ENCODE data around the gene PCDH9.
"Not testable (repeated sequence)": the region's sequence is repeated elsewhere in the genome, so short reads cannot be mapped to it uniquely, and the experiment has no call there.

PCDH9 gene

GRCh38 chr13:66896933-66897332 lies 333.2 kb downstream of the PCDH9 start:
- DNase-seq = no peak

GRCh38 chr13:66895780-66896179 lies 334.4 kb downstream of the PCDH9 start:
- no peak for DNase-seq

DNA sequence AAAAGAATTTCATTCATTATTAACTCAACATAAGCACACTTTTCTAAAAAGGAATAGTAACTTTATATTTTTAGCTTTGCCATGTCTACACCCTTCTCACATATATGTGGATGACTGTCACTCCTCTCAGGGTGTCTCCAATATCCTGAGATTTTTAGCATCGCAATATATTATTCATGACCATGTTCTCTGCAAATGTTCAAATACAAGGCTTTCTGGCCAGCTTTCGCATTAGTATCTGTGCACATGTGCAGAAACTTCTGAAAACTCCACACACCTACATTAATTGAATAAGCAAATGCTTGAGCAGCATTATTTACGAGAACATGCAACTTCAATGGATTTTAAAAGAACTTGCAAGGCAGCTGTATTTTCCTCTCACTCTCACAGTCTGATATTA lies 334.8 kb downstream of the PCDH9 start:
- no peak for DNase-seq

GRCh38 chr13:66888698-66889097 lies 341.4 kb downstream of the PCDH9 start:
- no peak for DNase-seq

DNA sequence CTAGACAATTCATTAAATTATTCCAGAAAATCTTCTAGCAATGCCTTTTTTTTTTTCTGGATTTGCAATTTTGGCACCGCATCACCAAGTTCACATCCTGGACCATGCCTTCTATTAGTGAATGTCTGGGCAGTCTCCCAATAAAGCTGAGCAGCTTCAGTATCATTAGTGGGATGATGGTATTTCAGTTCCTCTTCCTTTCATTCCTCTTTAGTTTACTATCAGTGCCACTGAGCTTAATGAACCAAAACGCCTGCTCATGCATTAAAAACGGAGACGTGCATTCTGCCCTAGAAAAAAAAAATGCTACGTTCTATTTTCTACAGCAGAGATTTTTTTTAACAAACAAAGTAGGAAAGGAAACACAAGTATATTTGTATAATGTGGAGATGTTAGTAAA lies 343.0 kb downstream of the PCDH9 start:
- DNase-seq = peak; percentile 21

GRCh38 chr13:66886264-66886663 lies 343.9 kb downstream of the PCDH9 start:
- no peak for DNase-seq

DNA sequence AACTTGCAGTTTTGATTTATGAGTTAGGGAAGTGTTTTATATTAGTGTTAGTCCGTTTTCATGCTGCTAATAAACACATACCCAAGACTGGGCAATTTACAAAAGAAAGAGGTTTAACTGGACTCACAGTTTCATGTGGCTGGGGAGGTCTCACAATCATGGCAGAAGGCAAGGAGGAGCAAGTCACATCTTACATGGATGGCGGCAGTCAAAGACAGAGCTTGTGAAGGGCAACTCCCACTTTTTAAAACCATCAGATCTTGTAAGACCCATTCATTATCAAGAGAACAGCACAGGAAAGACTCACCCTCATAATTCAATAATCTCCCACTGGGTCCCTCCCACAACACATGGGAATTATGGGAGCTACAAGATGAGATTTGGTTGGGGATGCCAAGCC lies 349.0 kb downstream of the PCDH9 start:
- DNase-seq = not testable (repeated sequence)

GRCh38 chr13:66879988-66880387 lies 350.1 kb downstream of the PCDH9 start:
- DNase-seq = no peak

GRCh38 chr13:66875264-66875663 lies 354.9 kb downstream of the PCDH9 start:
- DNase-seq = no peak

- DNase-seq = no peak
Measured at GRCh38 chr13:66864627-66865026, 365.5 kb downstream of the PCDH9 start.

DNA sequence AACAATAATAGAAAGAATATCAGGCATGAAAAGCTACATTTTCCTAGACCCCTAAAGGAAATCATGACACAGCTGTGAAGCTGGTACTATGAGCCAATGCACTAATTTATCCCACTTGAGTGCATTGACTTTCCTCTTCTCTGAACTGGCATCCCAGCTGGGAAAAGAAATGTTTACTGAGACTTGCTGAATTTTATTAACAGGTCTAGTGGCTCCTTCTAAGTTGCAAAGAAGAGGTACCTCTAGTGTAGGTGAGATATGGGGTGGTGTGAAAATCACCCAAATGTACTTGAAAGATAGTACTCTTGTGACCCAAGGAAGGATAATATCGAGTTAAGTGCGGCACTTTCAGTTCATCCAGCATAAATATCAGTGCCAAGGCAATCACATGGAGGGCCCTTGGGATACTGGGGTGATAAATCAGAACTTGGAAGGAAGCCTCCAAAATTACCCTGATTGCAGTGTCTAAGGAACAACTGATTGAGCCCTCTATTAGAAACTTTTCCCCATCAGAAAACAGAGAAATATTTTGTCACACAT lies 369.2 kb downstream of the PCDH9 start:
- no peak for DNase-seq

- DNase-seq = no peak
Measured at GRCh38 chr13:66859934-66860877, 369.9 kb downstream of the PCDH9 start.

- no peak for DNase-seq
Measured at GRCh38 chr13:66859078-66859477, 371.1 kb downstream of the PCDH9 start.

GRCh38 chr13:66858163-66858562 lies 372.0 kb downstream of the PCDH9 start:
- no peak for DNase-seq

DNA sequence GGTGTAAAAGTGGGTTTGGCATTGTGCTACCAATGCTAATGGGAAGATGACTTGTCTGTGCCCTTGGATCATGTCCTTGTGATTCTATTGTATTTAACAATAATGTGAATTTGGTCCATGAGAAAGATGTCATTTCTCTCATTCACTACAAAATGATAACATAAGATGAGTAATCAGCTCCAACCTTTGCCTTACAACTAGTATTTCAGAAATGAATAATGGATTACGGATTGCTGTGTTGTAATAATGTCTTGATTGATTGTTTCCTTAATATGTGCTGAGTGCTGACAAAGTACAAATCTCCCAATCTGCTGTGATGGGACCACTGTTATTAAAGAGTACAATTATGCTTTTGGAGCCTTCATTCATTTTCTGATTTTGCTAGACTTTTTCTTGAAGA lies 375.0 kb downstream of the PCDH9 start:
- peak; percentile 1 for DNase-seq

DNA sequence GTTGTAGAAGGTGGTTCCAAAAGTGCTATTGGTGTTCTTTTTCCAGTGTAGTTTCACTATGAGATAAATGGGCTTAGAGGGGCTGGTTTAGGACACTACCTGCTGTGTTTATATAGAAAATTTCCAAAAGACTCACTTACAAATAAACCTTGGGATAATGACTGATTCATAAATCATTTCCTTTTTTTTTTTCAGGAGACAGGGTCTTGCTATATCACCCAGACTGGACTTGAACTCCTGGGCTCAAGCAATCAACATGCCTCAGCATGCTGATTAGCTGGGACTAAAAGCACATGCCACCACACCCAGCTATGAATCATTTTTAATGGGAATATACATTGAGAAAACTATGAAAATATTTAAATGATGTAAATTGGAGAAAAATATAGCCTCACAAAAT lies 376.6 kb downstream of the PCDH9 start:
- DNase-seq = no peak

GRCh38 chr13:66849706-66850105 lies 380.4 kb downstream of the PCDH9 start:
- DNase-seq = no peak

GRCh38 chr13:66847541-66847940 lies 382.6 kb downstream of the PCDH9 start:
- DNase-seq = no peak

DNA sequence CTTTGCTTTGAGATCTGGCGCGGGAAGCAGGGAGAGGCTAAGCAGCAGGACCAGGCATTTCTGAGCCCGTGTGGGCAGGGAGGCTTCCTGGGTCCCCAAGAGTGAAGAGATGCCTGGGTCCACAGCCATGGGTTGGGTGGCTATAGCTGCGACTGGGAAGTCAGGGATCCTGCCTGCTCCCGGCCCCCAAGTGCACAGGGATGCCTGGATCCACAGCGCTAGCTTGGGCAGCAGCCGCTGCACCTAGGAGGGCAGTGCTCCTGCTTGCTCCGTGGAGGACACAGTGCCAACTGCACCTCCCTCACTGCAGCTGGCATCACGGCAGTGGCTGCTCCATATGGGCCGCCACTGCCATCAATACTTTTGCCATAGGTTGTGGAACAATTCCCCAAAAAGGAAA lies 384.7 kb downstream of the PCDH9 start:
- no peak for DNase-seq

- DNase-seq = no peak
Measured at GRCh38 chr13:66844933-66845332, 385.2 kb downstream of the PCDH9 start.

DNA sequence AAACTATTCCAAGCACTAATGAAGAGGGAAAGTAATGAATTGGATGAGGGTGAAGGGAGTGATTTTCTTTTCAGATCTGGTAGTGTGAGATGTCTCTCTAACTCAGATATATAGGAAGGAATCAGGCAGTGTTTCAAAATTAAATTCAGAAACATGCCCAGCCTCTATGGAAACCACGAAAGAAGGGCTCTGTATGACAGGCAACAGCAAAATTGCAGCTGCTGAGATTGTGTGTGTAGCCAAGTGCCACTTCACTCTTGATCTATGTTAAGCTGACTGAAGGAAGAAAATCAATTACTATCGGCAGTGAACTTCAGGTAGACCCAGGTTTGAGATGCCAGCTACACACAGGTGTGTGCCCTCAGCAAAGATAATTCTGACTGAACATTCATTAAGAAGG lies 387.4 kb downstream of the PCDH9 start:
- DNase-seq = no peak

DNA sequence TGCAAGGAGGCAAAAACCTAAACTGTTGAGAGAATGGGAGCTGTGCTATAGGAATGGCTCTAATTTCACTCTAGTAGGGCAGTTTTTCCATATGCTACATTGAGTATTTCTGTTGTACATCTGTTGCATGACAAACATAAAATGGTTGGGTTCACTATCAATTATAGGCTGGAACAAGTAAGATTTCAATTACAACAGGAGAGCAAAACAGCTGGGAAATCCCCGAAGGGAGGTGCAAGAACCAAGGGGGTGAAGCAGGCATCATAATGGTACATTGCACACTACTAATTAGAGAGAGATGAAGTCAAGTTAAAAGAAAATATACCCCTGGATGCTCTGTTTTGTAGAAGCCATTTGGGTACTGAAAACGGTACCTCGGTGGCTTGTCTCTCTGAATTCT lies 389.5 kb downstream of the PCDH9 start:
- no peak for DNase-seq

- DNase-seq = no peak
Measured at GRCh38 chr13:66837246-66837645, 392.9 kb downstream of the PCDH9 start.

DNA sequence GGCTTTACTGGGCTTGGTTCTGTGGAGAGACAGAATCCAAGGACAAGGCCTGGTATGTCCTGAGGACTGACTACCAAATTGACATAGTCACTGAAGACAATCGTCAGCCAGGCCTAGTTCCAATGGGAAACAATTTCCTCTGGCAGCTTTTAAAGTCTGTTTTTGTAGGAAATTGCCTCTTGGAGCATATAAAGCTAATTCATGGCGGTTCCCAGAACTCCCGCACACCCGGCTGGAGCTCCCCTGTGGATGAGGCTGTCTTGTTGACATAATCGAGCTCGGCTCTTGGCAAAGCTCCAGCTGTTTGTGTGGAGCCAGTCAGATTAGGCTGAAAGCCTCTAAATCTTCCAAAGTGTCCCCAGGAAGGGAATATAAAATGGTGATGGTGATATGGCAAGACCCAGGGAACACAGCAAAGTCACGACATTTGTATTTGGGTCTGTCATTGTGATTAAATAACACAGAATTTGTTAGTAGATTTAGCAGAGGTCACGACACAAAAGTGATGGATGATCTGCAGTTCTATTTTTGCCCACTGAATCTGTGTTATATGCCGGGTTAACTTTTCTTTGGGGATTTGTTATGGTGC lies 395.0 kb downstream of the PCDH9 start:
- peak; percentile 11 for DNase-seq

All from fibroblast of skin of abdomen (primary cell).